ENCODE data around the gene LYST. TPM values are rescaled to one million over a fixed set of nuclear protein-coding genes. Genes with fewer than 3 reads are reported as not detected.
A peak's percentile ranks its signal among the peaks of the same experiment; 100 is the strongest.

LYST gene
- total and polyA plus RNA-seq, 12 donors = 6.7 to 48.0 (median 19.0) TPM

GRCh38 chr1:235820061-235820460, 46.6 kb downstream of the LYST start:
- H3K36me3 ChIP-seq (replicated peaks in 1 of 2) = no peaks in the 10 kb centered on the region
- no peaks in the 10 kb centered on the region for H3K9me3 ChIP-seq (replicated peaks in 1 of 3)
- intact Hi-C loops (cut with DNase I) = no loop called here
- H3K4me3 ChIP-seq = no peak overlapping the region
- peak overlapping the region in 2 of 5 donors; percentile 30 to 41 for H3K27ac ChIP-seq
- TF ChIP-seq, protein P1, sequence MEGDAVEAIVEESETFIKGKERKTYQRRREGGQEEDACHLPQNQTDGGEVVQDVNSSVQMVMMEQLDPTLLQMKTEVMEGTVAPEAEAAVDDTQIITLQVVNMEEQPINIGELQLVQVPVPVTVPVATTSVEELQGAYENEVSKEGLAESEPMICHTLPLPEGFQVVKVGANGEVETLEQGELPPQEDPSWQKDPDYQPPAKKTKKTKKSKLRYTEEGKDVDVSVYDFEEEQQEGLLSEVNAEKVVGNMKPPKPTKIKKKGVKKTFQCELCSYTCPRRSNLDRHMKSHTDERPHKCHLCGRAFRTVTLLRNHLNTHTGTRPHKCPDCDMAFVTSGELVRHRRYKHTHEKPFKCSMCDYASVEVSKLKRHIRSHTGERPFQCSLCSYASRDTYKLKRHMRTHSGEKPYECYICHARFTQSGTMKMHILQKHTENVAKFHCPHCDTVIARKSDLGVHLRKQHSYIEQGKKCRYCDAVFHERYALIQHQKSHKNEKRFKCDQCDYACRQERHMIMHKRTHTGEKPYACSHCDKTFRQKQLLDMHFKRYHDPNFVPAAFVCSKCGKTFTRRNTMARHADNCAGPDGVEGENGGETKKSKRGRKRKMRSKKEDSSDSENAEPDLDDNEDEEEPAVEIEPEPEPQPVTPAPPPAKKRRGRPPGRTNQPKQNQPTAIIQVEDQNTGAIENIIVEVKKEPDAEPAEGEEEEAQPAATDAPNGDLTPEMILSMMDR (IDR thresholded peaks at IDR 0.05) = no peak
- no peak for TF ChIP-seq POLR2A (IDR thresholded peaks at IDR 0.05)
- H3K4me1 ChIP-seq (replicated peaks in 1 of 2) = peaks cover 5 to 9% of the 10 kb centered on the region in 2 donors
- 32 to 56% (median 46%) methylated on average over 1 of the region's 1 CpG for WGBS, 4 donors
- peak; percentile 32 to 75 (median 65) for DNase-seq
- H3K27me3 ChIP-seq = no peaks in the 10 kb centered on the region

- no peaks in the 10 kb centered on the region for H3K9me3 ChIP-seq (replicated peaks in 1 of 3)
- no peak for TF ChIP-seq POLR2A (IDR thresholded peaks at IDR 0.05)
- TF ChIP-seq, protein P1 (IDR thresholded peaks at IDR 0.05) = no peak
- peak in 5 of 7 donors; percentile 26 to 73 (median 45) for DNase-seq
- H3K4me3 ChIP-seq = no peak overlapping the region
- H3K27me3 ChIP-seq = no peaks in the 10 kb centered on the region
- intact Hi-C loops (cut with DNase I) = no loop called here
- H3K27ac ChIP-seq = no peak overlapping the region
- peaks cover 5 to 9% of the 10 kb centered on the region in 2 donors for H3K4me1 ChIP-seq (replicated peaks in 1 of 2)
- H3K36me3 ChIP-seq (replicated peaks in 1 of 2) = no peaks in the 10 kb centered on the region
- 55 to 87% (median 71%) methylated on average over 5 of the region's 5 CpGs for WGBS, 4 donors
Observed at GRCh38 chr1:235818632-235819136, 48.0 kb downstream of the LYST start.

GRCh38 chr1:235817101-235817728, 49.5 kb downstream of the LYST start:
- Histone ChIP-seq H3K27me3 (no peaks in the 10 kb centered on the region), H3K9me3 (replicated peaks in 1 of 3) (no peaks in the 10 kb centered on the region), H3K4me1 (replicated peaks in 1 of 2) (peaks cover 5 to 9% of the 10 kb centered on the region in 2 donors), H3K27ac (no peak overlapping the region), H3K36me3 (replicated peaks in 1 of 2) (no peaks in the 10 kb centered on the region), H3K4me3 (no peak overlapping the region)
- no peak for DNase-seq
- intact Hi-C loops (cut with DNase I) = no loop called here
- 91 to 94% (median 93%) methylated on average over 5 of the region's 5 CpGs for WGBS, 4 donors
- TF ChIP-seq POLR2A (IDR thresholded peaks at IDR 0.05) = no peak
- TF ChIP-seq, protein P1 (IDR thresholded peaks at IDR 0.05) = no peak

DNA sequence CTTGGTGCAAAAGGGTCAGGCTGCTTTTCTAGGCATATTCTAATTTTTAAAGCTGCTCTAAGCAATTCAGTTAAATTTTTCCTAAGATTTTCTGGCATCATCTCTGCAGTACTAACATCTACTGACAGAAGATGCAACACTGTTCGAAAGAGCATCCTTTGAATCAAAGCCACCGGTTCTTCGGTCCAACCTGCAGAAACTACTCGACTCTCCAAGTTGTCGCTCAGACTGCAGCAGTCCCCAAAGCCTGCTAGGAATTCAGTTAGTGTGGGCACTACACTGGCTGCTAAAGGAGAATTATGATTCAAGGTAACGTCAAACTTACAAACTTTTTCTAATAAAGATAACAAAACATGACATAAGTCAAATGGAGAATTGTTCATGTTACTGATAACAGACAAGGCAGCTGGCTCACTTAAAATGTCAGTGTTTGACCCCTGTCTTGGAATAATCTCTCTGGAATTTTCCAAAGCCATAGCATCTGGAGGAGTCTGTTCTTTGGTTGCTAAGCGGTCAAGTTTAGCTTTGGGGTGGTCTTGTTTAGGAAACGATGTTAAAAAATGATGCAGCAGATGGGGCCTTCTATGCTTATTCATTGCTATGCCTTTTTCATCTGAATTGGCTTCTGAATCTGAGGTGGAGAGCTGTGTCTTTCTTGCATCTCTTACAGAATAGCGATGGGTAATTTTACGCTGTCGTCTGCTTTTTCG, 56.9 kb downstream of the LYST start:
- intact Hi-C loops (cut with DNase I) = no loop called here
- no peaks in the 10 kb centered on the region for H3K9me3 ChIP-seq (replicated peaks in 1 of 3)
- peak overlapping the region in 2 of 5 donors; percentile 8 to 40 for H3K27ac ChIP-seq
- no peaks in the 10 kb centered on the region for H3K27me3 ChIP-seq
- H3K36me3 ChIP-seq (replicated peaks in 1 of 2) = no peaks in the 10 kb centered on the region
- 53 to 64% (median 59%) methylated on average over 12 of the region's 12 CpGs for whole genome bisulfite sequencing, 4 donors
- no peak for TF ChIP-seq POLR2A (IDR thresholded peaks at IDR 0.05)
- TF ChIP-seq, protein P1 (IDR thresholded peaks at IDR 0.05) = no peak
- H3K4me1 ChIP-seq (replicated peaks in 1 of 2) = peaks cover 0 to 9% of the 10 kb centered on the region in 2 donors
- peak in 2 of 7 donors; percentile 13 to 23 for DNase-seq
- no peak overlapping the region for H3K4me3 ChIP-seq
